ENCODE measurements around the gene TCERG1L.

The TCERG1L gene

DNA sequence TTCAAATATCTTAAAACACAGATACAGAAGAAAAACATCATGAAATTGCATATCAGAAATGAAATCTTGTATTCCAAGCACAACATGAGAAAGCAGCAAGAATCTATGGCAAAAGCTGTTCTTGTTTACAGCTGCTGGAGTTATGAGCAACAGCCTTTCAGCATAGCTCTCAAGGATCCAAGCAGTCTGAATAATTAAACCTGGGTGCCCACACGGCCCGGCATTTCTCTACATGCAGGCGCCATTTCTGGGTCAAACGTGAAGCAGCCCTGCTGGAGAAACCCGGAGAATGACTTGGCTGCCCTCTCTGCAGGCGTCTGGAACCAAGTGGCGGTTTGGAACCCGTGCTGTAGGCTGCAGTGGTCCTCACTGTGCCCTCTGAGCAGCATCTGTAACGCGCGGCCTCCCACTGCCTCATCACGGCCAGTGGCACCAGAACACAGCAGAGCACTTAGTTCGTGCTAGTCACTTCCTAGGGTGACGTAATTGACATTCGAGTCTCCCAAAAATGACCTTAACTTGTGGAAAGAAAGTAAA lies 213.0 kb downstream of the TCERG1L start:
- ATAC-seq, result no peak

DNA sequence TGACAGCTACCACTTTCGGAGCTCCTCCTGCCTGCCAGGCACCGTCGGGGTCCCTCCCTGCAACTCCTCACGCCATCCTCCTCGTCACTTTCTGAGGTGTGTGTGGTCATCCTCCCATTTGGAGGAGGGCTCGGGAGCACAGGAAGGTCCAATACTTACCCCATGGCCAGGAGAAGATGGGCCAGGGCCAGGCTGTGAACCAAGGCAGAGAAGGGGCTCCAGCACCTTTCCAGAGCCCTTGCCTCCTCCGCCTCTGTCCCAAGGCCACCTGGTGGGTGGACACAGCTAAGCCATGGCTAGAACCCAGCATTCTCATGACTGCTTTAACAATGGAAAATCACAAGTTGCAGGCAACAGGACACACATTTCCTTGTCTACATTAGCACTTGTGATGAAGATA lies 215.5 kb downstream of the TCERG1L start:
- no peak for ATAC-seq

DNA sequence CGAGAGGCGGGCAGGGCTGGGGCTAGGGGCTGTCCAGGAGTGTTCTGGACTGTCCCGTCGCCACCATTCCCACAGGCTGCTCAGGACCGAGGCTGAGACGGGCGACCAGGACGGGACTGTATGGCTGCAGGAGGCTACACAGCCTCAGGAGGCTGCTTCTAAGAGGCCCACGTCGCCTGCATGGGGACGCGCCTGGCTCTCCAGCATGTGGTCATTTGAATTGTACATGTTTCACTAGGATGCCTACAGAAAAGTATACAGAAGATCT lies 216.3 kb downstream of the TCERG1L start:
- ATAC-seq, result no peak

DNA sequence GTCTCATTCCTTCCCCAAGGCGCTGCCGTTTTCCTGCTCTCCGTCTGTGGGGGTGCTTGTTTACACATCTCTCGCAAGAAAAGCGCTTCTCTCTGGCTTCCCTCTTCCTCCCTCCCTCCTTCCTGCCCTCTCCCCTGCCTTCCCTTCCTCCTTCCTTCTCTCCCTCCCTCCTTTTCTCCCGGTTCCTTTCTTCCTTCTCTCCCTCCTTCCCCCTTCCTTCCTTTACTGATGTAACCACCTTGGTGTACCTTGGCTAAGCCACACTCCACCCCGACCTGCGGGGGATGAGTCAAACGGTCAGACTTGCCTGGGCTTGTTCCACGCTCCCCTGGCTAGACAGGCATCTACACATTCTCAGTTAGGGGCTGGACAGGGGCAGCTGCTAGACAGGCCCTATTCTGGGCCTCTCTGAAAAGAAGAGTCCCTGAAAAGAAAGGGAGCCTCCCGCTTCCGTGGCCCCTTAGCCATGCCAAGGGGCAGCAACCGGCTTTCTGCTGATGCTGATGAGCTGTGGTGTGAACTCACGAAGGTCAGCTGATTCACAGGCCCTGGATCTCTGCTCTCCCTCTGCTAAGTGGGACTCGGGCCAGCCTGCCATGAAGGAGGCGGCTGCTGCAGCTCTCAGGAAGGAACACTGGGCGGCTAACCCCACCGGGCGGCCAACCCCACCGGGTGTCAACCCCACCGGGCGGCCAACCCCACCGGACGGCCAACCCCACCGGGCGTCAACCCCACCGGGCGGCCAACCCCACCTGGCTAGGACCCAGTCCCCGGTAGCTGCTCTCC lies 216.8 kb downstream of the TCERG1L start:
- no peak for ATAC-seq

DNA sequence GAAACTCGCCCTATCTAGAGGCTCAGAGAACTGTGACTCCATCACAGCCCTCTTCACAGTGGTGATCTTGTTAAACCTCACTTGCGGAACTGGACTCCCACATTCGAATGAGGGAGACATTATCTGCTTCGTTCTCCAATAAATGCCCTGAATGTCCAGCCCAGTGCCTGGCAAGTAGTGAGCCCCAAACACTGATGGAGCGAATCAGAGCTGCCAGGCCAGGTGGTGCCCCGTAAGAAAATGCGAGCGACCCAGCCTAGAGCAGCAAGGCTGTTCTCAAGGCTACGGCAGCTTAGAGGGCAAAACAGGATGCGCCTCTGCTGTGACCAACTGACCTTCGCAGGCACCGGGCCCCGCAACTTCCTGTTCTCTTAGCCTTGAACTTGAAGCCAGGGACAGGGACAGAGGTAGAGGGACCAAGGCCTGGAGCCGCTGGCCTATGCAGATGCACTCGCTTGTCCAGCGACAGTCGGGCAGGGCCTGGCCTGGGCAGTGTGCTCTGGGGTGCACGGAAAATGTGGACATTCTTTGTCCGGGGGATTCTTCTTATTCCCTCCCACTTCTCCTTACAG lies 217.6 kb downstream of the TCERG1L start:
- no peak for ATAC-seq

DNA sequence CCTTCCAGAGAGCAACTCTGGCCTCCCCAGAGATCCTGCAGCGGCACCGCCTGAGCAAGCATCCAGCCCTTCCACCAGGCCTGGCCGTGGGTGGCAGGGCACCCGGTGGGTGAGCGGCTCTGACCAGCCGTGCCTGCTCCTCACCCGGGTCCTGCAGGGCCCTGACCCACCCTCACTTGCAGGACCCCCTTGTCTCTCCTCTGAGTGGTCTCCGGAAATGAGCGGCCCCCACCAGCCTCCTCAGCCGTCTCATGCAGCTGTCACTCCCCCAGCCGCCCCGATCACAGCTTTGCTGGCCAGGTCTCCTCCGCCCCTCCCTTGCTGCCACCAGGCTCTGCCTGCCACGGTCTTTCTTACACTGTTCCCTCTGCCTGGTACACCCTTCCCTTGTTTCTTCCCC lies 218.2 kb downstream of the TCERG1L start:
- ATAC-seq, result no peak

DNA sequence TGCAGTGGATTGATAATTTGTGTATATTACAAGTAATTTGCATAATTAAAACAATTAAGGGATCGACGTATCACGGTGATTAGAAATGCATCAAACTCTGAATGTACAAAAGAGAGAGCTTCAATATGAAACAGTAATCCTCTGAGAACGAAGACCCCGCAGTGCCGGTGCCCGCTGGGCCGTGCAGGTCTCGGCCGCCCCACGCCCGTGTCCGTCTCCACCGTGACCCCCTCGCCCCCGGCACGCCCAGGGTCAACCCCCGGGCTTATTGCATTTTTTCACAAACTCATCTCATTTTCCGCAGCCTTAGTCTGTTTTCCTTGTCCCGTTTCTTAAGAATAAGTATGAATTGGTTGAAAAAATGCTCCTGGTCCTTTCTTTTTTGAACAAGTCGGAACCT lies 218.6 kb downstream of the TCERG1L start:
- ATAC-seq, result no peak

DNA sequence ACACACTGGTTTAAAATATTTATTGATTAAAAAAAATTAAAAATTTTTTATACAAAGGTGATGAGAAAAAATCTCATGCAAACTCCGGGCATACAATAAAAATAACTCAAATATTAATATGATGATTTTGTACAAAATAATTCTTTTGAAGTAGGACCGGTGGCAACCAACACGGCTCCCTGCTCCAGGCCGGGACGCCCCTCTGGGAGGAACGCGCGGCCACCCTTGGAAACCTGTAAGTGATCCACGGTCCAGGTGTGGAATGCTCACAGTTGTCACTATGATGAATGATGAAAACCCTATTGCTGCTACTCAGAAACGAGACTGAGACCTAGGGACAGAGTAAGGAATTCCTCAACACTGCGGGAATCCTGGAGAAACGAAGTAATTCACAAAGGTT lies 219.1 kb downstream of the TCERG1L start:
- no peak for ATAC-seq

DNA sequence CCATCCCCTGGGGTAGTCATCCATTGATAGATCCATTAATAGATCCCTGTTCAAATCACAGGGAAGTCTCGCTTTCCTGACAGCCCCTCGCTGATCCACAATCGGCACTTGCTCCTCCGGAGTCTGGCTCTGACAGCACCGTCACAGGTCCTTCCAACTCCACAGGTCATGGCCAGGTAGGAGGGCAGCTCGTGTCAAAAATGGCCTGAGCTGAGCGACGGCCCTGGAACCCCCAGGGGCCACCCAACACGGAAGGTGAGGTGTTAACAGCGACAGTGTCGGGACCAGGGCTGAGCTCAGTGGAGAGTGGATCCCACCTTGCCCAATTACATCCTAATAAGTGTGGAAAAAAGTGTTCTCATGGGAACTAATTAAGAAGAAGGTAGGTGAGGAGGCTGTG lies 219.8 kb downstream of the TCERG1L start:
- ATAC-seq, result no peak

DNA sequence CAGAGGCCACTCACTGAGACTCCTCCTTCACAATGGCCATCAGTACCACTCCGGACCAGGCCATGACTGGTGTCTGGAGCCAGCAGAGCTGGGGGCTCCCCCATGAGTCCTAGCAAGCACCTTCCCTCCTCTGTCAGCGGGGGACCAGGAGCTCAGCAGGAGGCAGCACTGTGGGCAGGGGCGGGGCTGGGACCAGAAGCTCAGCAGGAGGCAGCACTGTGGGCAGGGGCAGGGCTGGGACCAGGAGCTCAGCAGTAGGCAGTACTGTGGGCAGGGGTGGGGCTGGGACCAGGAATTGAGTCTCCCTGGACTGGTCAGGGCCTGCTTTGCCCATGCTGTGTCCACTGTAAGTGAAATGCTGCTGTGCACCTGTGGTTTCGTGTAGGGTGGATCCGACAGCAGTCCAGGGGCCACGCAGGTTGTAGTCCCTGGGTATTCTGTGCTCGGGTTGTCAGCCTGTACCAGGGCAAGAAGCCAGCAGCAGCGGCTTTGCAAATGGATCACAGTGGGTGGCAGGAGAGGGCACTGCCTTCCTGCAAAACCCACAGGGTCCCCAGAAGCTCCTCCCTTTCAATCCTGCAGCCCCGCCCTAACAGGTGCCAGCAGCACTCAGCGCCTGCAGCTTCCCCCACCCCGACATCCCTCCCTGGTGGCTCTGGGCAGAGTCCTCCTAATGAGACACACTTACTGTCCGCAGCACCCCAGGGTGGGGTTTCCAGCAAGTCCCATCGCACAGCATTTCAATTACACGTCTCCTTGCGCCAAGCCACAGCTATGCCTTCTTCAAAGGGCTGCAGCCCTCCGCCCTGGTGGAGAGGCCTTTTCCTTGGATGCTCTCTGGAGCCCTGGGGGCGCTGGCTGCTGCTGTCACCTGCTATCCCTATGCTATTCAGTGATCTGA lies 220.5 kb downstream of the TCERG1L start:
- ATAC-seq, result no peak

DNA sequence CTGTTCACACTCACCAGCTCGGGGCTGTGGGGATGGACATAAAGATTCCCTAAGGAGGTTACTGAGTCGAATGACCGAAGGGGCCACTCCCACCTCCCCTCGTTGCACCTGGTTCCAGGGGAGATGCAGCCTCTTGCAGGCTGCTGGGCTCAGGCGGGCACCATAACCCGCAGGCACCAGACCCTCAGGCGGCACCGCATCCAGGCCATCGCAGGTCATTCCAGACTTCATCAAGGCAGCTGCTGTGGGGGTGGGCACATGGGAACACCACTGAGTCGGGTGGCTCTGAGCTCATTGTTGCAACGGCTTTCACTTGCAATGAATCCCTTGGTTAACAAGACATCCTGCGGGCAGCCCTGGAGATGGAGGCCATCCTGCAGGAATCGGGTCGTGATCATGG lies 221.7 kb downstream of the TCERG1L start:
- ATAC-seq, result no peak

DNA sequence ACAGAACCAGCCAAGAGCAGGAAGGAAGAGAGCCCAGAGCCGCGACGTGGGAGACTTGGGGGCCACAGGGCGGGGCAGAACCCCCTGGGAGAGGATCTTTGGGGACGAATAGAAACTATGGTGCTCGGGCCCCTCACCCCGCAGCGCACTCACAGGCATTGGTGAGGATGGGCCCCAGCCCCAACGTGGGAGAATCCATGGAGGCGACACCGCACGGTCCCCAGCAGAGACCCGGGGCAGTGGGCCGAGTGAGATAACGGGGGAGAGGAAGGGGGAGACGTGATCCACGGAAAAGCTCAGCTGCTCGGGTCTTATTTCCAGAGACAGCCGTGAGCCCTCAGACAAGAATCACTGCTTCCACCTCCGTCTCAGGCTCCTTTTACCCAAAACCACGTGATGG lies 222.4 kb downstream of the TCERG1L start:
- ATAC-seq, result no peak

DNA sequence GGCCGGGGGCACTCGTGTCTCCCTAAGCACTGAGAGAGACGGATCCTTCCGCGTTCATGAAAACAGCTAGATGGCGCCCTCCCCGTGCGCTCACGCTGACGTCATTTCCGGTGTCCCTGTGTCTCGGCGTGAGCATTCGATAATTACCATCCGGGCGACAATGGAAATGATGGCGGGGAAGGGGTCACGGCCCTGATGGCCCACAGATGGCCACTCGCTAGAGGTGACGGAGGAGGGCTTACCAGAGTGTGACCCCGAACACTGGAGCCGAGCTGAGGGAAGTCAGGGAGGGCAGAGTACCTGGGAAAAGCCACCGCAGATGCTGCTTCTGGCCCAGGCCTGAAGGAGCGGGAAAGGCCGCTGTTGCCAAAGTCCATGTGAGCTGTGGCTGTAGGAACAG lies 222.9 kb downstream of the TCERG1L start:
- ATAC-seq, result no peak

DNA sequence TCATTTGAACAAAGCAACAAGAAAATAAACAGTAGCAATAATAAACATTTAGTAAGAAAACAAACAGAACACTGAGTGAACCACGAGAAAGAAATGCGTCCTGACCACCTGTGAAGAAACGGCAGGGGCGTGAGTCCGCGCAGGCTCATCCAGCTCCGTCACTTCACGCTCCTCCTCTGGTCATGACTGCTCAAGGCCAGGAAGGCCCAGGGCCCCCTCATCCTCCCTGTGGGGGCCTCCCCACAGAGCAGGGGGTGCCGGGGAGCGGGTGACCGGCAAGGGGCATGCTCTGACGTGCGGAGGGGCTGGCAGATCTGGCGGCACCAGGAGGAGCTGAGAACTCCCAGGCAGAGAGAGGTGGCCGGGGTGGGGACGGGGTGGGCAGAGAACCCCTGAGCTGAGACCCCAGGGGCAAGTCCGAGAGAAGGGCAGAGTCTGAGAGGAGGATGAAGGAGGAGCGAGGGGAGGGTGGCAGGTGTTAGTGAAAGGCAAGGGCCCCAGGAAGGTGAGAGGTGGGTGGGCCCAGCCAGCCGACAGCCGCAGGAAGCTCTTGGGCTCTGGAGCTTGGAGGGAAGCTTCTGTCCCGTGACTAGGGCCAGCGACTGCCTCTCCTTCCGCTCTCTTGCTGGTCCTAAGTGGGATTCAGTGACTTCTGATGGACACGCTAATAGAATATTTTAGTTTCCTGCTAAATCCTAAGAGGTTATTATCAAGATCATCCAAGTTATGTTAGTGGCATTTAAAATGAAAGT lies 223.9 kb downstream of the TCERG1L start:
- ATAC-seq, result no peak

DNA sequence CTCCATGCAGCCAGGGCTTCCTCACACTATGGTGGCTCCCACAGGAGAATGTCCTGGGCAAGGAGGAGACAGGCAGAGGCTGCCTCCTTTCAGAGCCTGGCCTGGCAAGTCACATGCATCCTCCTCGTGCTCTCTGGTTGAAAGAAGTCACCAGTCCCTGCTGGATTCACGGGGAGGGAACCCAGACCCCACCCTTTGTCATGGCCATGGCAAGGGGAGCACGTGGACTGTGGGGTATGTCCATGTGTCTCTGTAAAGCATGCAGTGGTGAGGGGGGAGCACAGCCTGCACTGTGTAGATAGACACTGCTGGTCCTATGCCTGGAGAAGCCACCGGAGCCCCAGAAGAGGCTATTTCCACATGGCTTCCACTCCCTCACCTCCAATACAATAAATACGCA lies 225.0 kb downstream of the TCERG1L start:
- ATAC-seq, result no peak

DNA sequence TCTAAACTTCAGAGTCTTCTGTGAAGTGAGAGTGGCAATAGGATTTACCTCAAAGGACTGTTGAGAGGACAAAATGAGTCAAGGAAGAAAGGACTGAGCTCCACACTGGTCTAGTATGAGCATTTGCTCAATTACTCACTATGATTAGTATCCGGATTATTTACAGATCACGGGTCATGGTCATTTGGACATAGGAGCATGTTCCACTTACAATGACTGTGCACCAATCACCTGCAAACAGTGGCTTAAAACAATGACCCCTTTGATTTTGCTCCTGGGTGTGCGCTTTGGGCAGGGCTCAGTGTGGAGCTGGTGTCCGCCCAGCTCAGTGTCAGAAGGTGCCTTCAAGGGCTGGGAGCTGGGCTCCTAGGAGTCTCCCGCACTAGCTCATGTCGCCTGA lies 225.4 kb downstream of the TCERG1L start:
- no peak for ATAC-seq

DNA sequence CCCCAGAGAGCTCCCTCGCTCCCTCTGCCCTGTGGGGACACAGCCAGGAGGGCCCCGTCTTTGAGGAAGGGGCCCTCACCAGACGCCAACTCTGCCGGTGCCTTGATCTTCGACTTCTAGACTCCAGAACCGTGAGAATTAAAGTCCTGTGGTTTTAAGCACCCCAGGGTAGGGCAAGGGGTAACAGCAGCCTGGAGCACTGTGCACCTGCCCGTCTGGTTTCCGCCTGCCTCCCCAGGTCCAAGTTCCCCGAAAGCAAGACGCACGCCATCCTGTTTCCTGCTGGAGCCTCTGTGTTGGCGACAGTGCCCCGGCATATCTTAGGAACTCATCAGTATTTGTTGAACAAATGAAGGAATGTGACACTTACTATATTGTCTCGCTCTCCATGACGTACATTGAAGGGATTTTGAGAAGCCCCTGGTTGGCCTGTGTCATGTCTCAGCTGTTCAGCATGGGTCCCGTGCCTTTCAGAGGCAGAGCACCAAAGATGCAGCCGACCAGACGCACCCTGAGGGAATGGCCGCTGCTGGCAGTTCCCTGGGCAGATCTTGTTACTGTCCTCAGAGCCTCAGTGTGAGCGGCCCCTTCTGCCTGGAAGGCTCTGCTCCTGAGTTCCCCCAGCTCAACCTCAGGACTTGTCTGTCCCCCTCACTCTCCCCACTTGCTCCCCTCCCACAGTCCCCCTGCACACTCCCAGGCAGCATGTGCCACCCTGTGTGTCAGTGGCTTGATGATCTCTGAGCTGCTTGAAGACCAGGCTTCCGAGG lies 226.2 kb downstream of the TCERG1L start:
- ATAC-seq, result no peak

DNA sequence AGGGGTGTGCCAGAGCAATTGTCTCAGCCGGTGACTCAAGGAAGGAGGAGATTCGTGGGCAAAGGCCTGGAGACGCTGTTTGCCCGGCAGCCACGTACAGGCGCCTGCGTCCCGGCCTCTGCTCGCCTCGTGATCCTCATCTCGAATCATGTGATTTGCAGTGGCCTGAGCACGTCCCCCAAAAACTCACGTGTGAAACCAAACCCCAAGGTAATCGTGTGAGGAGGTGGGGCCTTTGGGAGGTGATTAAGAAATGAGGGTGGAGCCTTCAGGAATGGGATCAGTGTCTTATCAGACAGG lies 226.8 kb downstream of the TCERG1L start:
- ATAC-seq, result no peak

DNA sequence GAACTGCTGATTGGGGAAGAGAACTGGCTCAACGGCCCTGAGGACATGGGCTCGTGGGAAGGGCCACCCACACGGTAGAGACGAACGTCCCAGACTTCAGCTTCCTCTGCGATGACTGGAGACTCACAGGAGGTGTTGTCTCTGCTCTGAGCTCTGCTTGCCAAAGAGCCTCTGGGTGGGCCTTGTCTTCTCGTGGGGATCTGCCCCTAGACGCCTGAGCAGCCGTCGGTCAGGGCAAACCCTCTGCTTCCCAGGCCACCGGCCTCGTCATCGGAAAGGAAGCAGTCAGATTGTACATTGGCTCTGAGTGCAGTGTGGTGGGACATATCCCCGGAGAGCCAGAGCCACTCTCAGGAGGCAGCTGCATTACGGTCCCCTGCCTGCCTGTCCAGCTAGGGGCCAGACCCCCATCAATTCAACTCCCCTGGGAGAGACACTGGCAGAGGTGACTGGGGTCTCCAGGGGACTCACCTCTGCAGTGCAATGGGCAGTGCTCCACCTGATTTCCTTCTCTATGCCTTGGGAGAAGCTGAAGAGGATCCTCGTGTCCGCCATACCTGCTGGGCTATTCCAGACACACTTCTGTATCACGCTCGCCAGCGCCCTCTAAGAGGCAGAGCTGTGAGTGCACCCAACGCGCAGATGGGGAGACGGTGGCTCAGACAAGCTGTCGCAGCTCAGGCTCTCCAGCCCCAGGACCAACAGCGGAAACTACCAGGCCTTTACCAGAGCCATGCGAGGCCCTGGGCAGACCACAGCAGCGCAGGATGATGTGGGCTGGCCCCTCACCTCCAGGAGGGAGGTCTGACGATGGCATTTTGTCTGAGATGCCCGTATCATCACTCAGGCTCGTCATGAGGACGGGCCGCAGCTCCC lies 227.4 kb downstream of the TCERG1L start:
- no peak for ATAC-seq

DNA sequence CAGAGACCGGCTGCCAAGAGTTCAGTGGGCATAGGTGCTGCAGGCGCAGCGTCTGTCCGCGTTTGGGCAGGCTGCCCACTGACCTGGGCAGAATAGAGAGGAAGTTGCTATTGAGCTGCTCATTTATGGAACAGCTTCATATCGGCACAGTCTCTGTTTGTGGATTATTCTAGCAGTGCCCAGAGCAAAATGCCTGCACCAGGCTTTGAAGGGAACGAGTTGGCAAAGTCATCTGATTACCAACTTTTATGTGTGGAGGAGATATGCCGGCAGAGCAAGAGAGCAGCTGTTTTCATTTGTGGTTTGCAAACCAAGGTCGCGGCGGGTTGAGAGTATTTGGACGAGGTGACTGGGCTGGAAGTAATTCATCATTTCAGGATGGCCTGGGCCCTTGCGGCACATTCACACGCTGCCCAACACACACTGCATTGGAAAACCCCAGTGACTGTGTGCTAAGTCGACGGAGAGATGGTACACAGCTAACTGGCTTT lies 228.5 kb downstream of the TCERG1L start:
- ATAC-seq, result no peak

DNA sequence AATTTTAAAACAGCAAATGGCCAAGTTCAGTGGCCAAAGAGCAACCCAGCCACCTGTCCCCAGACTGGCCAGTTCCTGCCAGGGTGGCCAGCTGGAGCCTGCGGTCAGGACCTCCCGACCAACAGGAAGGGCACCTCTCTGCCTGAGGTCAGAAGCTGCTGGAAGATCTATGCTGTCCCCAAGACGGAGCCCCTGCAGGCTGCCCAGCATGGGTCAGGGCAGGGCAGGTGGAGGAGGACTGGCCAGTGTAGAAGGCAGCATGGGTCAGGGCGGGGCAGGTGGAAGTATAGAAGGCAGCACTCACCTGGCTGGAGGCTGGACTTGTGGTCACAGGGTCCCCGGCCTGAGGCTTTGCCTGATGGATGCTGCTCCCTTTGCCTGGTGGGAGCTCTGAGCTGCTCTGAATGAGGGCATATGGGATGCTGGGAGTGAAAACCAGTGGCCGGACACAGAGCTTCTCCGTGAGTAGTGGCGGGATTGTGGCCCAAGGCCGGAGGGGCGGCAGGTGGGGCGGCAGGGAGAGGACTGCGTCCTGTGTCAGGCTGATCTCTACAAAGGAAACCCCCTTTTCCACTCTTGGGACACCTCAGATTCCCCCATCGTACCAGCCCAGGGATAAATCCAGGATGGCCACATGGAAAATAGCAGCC lies 229.2 kb downstream of the TCERG1L start:
- ATAC-seq, result no peak

Measured in activated CD4-positive, CD25-positive, alpha-beta regulatory T cell treated with anti-CD3 and anti-CD28 coated beads, Interleukin-2, amount 50 U/mL, for 24 hours (primary cell).